GM13977 (cell line): ENCODE results near the gene DEDD2.

Source experiments
- DNase-seq: peaks from one replicate; pipeline ENCODE4 v3.0.0; 2012; ENCODE audit warnings: low spot score
- CTCF ChIP-seq: IDR thresholded peaks from 2 replicates; pipeline ENCODE4 v1.5.1; 2012; ENCODE audit warnings: mild to moderate bottlenecking, control low read depth; ENCODE audit not compliant: insufficient read depth; ENCODE audit errors: extremely low read depth, missing control alignments
- in situ Hi-C: fragments of 300-500 bp; cut with MboI; formaldehyde crosslinking; loops from one replicate; pipeline ENCODE4 v1.12.0; 2022; ENCODE audit warnings: low sequenced_read_pairs, low pct_unique_long_range_greater_than_20kb, mixed read lengths, inconsistent platforms; ENCODE audit not compliant: unreplicated experiment

The DEDD2 gene

GRCh38 chr19:42239544-42240220, 22.2 kb upstream of the DEDD2 start:
- DNase-seq = no peak
- in situ Hi-C loops = no loop called here
- no peak for TF ChIP-seq CTCF

- TF ChIP-seq CTCF = no peak
- in situ Hi-C loops = no loop called here
These were observed 17.7 kb upstream of the DEDD2 start for GRCh38 chr19:42235181-42235580.

GRCh38 chr19:42234364-42234763, 16.9 kb upstream of the DEDD2 start:
- no peak for DNase-seq
- in situ Hi-C loops = no loop called here
- no peak for TF ChIP-seq CTCF

More at GRCh38 chr19:42235181-42235580, 17.7 kb upstream of the DEDD2 start:
- DNase-seq = no peak

GRCh38 chr19:42233678-42234292, 16.3 kb upstream of the DEDD2 start:
- no peak for TF ChIP-seq CTCF
- in situ Hi-C loops = no loop called here
- DNase-seq = no peak

- TF ChIP-seq CTCF = no peak
- in situ Hi-C loops = no loop called here
- no peak for DNase-seq
These were observed 15.6 kb upstream of the DEDD2 start for GRCh38 chr19:42233106-42233505.

- in situ Hi-C loops = no loop called here
- no peak for TF ChIP-seq CTCF
- DNase-seq = no peak
These were observed 15.0 kb upstream of the DEDD2 start for GRCh38 chr19:42232435-42232834.

- TF ChIP-seq CTCF = no peak
- no peak for DNase-seq
- in situ Hi-C loops = no loop called here
These were observed 13.1 kb upstream of the DEDD2 start for GRCh38 chr19:42230571-42230970.
